Thoracic aorta (tissue), 2 donors: Measurements from ENCODE around the gene KCNJ18. TPM values are rescaled to one million over a fixed set of nuclear protein-coding genes. Genes with fewer than 3 reads are reported as not detected.
"Not testable (repeated sequence)": the region's sequence is repeated elsewhere in the genome, so short reads cannot be mapped to it uniquely, and the experiment has no call there.

Experiments used
- ATAC-seq: fragments of 150-250 bp; one replicate; pipeline ENCODE4 v1.8.0; 2017; ENCODE audit warnings: low read depth; ENCODE audit not compliant: insufficient number of reproducible peaks, low FRiP score
- DNase-seq: peaks from one replicate; pipeline ENCODE4 v3.0.0-alpha.2; 2020; ENCODE audit warnings: low spot score
- H3K27ac ChIP-seq, 2 donors: fragments of 200-600 bp; sonication (generic); 1 replicate in 1 of 2; 2 replicates in 1 of 2; pipeline ENCODE4 v1.5.1; 2016; ENCODE audit warnings: mild to moderate bottlenecking in 2 of 2, moderate library complexity in 2 of 2
- H3K27me3 ChIP-seq: fragments of 200-600 bp; sonication (generic); replicated peaks from 2 replicates; pipeline ENCODE4 v1.6.0; 2016; ENCODE audit warnings: mild to moderate bottlenecking; ENCODE audit not compliant: insufficient read depth
- H3K36me3 ChIP-seq: fragments of 200-600 bp; sonication (generic); one replicate; pipeline ENCODE4 v1.5.1; 2016
- H3K4me1 ChIP-seq, 2 donors: fragments of 200-600 bp; sonication (generic); 1 replicate in 1 of 2; 2 replicates in 1 of 2; pipeline versions ENCODE4 v1.5.1 to v1.6.0; 2016; ENCODE audit warnings: low read depth in 2 of 2, mild to moderate bottlenecking in 1 of 2; ENCODE audit not compliant: control insufficient read depth in 1 of 2
- H3K4me3 ChIP-seq: fragments of 200-600 bp; sonication (generic); 2 replicates; pipeline ENCODE4 v1.5.1; 2016; ENCODE audit warnings: mild to moderate bottlenecking
- H3K9me3 ChIP-seq: fragments of 200-600 bp; sonication (generic); 2 replicates; pipeline ENCODE4 v1.5.1; 2016
- total RNA-seq, 2 donors: library from RNA; depleted of rRNA; stranded (reverse); fragments of >200 nt; gene quantifications; one replicate each; pipeline versions ENCODE4 v1.1.0 to v1.2.3, GENCODE V29; 2016

KCNJ18 gene
- not detected for total RNA-seq

GRCh38 chr17:21691883-21692703, at the start of gene KCNJ18:
Gene KCNJ18, plus strand, starts transcription at chr17:21692523. Its CDS starts 10,264 bp downstream, at chr17:21702787.
- H3K27ac ChIP-seq, DNase-seq, ATAC-seq, H3K9me3 ChIP-seq, H3K4me1 ChIP-seq, H3K4me3 ChIP-seq, H3K36me3 ChIP-seq, H3K27me3 ChIP-seq: not testable (repeated sequence)

GRCh38 chr17:21648125-21648524, 44.2 kb upstream of the KCNJ18 start:
- H3K4me1 ChIP-seq, ATAC-seq, H3K27ac ChIP-seq, H3K27me3 ChIP-seq, DNase-seq, H3K36me3 ChIP-seq, H3K9me3 ChIP-seq, H3K4me3 ChIP-seq: not testable (repeated sequence)

GRCh38 chr17:21650043-21650442, 42.3 kb upstream of the KCNJ18 start:
- not testable (repeated sequence) for H3K27me3 ChIP-seq, DNase-seq, H3K36me3 ChIP-seq, H3K9me3 ChIP-seq, H3K4me1 ChIP-seq, ATAC-seq, H3K27ac ChIP-seq, H3K4me3 ChIP-seq

GRCh38 chr17:21652049-21652448, 40.3 kb upstream of the KCNJ18 start:
- not testable (repeated sequence) for H3K27me3 ChIP-seq, H3K4me1 ChIP-seq, H3K4me3 ChIP-seq, ATAC-seq, H3K9me3 ChIP-seq, H3K27ac ChIP-seq, DNase-seq, H3K36me3 ChIP-seq

- not testable (repeated sequence) for H3K4me1 ChIP-seq, H3K27ac ChIP-seq, DNase-seq, H3K4me3 ChIP-seq, H3K9me3 ChIP-seq, ATAC-seq, H3K27me3 ChIP-seq, H3K36me3 ChIP-seq
Observed at GRCh38 chr17:21653211-21653610, 39.1 kb upstream of the KCNJ18 start.

GRCh38 chr17:21656518-21657309, 35.6 kb upstream of the KCNJ18 start:
- H3K9me3 ChIP-seq, H3K4me1 ChIP-seq, H3K4me3 ChIP-seq, H3K27ac ChIP-seq, H3K27me3 ChIP-seq, H3K36me3 ChIP-seq, ATAC-seq, DNase-seq: not testable (repeated sequence)

- not testable (repeated sequence) for H3K4me3 ChIP-seq, H3K27me3 ChIP-seq, H3K36me3 ChIP-seq, DNase-seq, ATAC-seq, H3K27ac ChIP-seq, H3K9me3 ChIP-seq, H3K4me1 ChIP-seq
Observed at GRCh38 chr17:21659635-21660034, 32.7 kb upstream of the KCNJ18 start.

GRCh38 chr17:21661455-21661854, 30.9 kb upstream of the KCNJ18 start:
- not testable (repeated sequence) for H3K36me3 ChIP-seq, H3K27ac ChIP-seq, H3K9me3 ChIP-seq, H3K27me3 ChIP-seq, H3K4me1 ChIP-seq, H3K4me3 ChIP-seq, ATAC-seq, DNase-seq

- not testable (repeated sequence) for H3K4me3 ChIP-seq
Observed at GRCh38 chr17:21663166-21663565, 29.2 kb upstream of the KCNJ18 start.

GRCh38 chr17:21663614-21664474, 28.5 kb upstream of the KCNJ18 start:
- H3K9me3 ChIP-seq, H3K27me3 ChIP-seq, ATAC-seq, H3K4me3 ChIP-seq, H3K36me3 ChIP-seq, DNase-seq, H3K4me1 ChIP-seq, H3K27ac ChIP-seq: not testable (repeated sequence)

More at GRCh38 chr17:21663166-21663565, 29.2 kb upstream of the KCNJ18 start:
- not testable (repeated sequence) for DNase-seq, H3K27me3 ChIP-seq, H3K36me3 ChIP-seq, ATAC-seq, H3K9me3 ChIP-seq, H3K27ac ChIP-seq, H3K4me1 ChIP-seq

- H3K27me3 ChIP-seq, H3K36me3 ChIP-seq, H3K9me3 ChIP-seq, H3K4me1 ChIP-seq, H3K27ac ChIP-seq, H3K4me3 ChIP-seq, ATAC-seq, DNase-seq: not testable (repeated sequence)
Observed at GRCh38 chr17:21665171-21665570, 27.2 kb upstream of the KCNJ18 start.
